ENCODE data around the gene SETD2.
"Not testable (repeated sequence)": the region's sequence is repeated elsewhere in the genome, so short reads cannot be mapped to it uniquely, and the experiment has no call there.

SETD2 gene

DNA sequence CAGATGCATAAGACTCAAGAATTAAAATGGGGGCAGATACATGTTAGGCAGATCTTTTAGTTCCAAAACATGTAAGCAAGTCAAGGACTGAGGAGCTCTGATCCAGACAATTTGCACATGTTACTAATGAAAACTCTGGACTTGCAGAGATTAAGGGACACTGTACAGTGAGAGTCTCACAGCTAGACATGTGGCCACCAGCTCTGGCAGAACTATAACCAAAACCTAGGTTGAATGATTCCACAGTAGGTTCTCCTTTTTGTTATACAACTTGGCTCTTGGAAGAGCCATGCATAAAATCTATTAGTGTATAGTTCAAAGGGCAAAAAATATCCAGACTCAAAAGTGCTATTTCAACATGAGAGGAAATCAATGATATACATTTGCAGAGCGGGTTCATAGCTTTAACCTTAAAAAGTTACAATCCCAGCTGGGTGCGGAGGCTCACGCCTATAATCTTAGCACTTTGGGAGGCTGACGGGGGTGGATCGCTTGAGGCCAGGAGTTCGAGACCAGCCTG lies 61.8 kb downstream of the SETD2 start:
- DNase-seq (ENCODE audit: low read depth): no peak

DNA sequence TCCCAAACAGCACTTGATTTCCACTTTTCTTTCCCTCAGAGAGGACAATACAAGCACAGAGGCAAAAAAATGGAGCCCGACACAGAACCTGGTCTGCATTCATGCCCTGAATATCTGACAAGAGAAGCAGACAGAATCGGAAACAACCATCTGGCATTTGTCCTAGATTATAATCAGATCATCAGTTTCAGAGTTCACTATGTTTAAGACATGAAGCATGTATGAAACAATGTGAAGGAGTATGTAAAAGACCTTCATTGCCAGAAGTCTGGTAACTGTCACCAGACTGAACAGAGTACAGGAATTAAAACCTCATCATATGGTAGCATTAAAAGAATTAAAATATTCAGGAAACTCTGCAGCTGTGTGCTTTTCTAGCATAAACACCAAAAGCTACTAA lies 65.0 kb downstream of the SETD2 start:
- DNase-seq (ENCODE audit: low read depth): no peak

DNA sequence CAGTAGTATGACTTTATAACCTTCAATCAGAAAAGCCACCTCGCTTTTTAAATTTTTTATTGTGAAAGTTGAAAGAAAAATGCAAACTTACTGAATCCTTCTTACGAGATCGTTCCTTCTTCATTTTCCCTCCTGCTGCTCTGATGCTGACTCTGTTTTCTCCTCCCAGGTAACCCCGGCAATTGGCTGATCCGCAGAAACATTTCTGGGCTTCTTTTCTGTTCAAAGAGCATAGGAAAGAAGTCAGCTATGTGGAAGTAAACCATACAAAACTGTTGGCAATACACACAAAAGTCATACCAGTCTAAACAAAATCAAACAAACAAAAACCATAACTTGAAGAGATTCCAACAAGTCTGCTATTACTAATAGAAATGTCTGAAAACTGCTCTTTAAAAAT lies 66.0 kb downstream of the SETD2 start:
- no peak for DNase-seq (ENCODE audit: low read depth)

DNA sequence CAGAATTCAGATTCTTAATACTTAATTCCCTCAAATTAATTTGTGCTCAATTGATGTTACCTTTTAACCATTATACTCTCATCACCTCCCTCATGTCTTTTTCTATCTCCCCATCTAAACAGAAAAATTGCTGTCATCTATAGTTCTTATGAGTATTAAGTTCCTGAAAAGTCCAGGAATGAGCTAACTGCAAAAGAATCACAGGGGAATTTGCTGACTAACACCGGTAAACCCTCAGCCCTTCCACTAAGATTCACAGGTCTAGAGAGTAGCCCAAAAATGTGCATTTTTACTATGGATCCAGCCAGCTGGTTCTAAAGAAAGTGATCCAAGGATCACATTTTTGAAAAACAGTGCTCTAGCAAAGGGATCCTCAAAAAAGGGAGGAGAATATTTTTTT lies 67.0 kb downstream of the SETD2 start:
- no peak for DNase-seq (ENCODE audit: low read depth)

- no peak for DNase-seq (ENCODE audit: low read depth)
Measured at GRCh38 chr3:47092090-47092489, 71.8 kb downstream of the SETD2 start.

- DNase-seq (ENCODE audit: low read depth): no peak
Measured at GRCh38 chr3:47089630-47090029, 74.3 kb downstream of the SETD2 start.

GRCh38 chr3:47086071-47086470 lies 77.8 kb downstream of the SETD2 start:
- DNase-seq (ENCODE audit: low read depth): no peak

DNA sequence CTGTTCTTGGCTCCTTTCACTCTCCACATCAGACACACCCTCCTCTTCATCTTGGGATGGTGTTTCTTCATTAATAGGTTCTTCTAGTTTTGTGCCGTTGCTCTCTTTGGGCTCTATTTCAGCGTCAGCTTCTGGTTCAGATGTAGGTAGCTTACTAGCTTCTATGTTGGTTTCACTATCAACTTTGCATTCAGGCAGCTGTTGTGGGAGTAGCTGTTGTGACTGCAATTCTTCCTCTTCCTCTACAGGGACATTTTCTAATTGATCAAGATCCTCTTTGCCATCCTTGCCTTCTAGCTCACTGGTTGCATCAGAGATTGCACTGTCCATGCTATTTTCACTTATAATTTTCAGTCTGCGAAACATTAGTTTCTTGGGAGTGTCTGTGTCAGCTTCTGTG lies 80.1 kb downstream of the SETD2 start:
- no peak for DNase-seq (ENCODE audit: low read depth)

GRCh38 chr3:47082519-47082918 lies 81.4 kb downstream of the SETD2 start:
- no peak for DNase-seq (ENCODE audit: low read depth)

GRCh38 chr3:47079432-47079831 lies 84.5 kb downstream of the SETD2 start:
- no peak for DNase-seq (ENCODE audit: low read depth)

GRCh38 chr3:47073685-47074084 lies 90.2 kb downstream of the SETD2 start:
- no peak for DNase-seq (ENCODE audit: low read depth)

DNA sequence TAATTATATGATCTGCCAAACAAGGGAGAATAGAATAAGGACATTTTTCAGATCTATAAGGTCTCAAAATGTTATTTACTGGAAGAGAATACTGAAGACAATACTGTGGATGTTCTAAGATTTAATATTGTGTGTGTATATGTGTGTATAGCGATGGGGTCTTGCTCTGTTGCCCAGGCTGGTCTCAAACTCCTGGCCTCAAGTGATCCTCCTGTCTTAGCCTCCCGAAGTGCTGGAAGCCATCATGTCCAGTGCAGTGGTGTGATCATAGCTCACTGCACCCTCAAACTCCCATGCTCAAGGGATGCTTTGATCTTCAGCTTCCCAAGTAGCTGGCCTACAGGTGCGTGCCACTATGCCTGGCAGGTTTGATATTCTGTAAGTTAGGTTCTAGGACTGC lies 93.1 kb downstream of the SETD2 start:
- DNase-seq (ENCODE audit: low read depth): no peak

DNA sequence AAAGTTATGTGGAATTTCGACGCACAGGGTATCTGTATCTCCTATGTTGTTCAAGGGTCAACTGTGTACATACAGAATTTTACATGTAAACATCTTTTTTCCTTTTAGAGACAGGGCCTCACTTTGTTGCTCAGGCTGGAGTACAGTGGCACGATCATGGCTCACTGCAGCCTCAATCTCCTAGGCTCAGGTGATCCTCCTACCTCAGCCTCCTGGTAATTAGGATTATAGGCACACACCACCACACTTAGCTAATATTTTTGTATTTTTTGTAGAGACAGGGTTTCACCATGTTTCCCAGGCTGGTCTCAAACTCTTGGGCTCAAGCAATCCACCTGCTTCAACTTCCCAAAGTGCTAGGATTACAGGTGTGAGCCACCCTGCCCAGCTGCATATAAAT lies 97.7 kb downstream of the SETD2 start:
- not testable (repeated sequence) for DNase-seq (ENCODE audit: low read depth)

DNA sequence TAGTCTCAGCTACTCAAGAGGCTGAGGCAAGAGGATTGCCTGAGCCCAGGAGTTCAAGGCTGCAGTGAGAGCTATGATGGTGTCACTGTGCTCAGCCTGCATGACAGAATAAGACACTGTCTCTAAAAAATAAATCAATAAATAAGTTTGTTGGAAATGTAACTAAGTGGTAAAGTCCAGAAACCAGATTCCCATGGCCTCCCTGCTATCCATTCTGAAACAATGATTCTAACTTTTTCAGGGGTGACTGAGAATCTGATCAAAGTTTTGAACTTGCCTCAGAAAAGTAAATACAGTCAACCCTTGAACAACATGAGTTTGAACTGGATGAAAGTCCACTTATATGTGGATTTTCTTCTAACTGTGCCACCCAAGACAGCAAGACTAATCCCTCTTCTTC lies 98.2 kb downstream of the SETD2 start:
- no peak for DNase-seq (ENCODE audit: low read depth)

- no peak for DNase-seq (ENCODE audit: low read depth)
Measured at GRCh38 chr3:47065058-47065457, 98.9 kb downstream of the SETD2 start.

DNA sequence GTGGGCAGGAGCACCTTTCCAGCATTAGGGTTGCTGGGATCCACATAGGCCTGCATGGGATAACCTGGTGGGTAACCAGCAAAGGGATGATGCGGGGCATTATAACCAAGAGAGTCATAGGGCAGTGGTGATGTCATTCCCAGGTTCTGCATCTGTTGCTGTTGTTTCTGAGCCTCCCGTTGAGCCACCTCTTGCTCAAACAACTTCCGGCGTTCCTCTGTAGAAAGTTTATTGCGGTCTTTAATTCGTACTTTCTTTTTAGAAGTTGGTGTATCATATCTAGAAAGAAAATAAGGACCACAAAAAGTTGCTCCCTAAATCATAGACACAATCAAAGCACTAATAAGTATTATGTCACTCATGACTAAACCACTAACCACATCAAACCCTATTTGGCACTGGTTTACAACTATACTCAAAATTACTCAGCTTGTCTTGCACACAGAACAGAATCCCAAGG lies 106.7 kb downstream of the SETD2 start:
- DNase-seq (ENCODE audit: low read depth): peak; percentile 50

- no peak for DNase-seq (ENCODE audit: low read depth)
Measured at GRCh38 chr3:47056705-47057104, 107.2 kb downstream of the SETD2 start.

DNA sequence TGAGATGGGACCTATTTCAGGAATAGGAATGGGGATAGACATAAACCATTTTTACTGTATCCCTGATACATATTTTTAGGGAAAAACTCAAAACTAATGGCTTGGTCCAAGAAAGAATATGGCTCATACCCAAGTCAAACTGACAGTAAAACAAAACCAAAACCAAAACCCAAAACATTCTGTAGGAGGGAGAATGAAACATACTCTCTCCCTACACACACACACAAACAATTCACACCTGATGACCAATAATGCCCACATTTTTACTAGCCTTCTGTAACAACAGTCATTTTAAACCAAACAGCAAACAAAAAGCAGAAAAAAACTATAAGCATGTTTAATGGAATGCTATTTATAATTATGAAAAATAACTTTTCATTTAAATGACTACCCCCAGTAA lies 109.5 kb downstream of the SETD2 start:
- no peak for DNase-seq (ENCODE audit: low read depth)

- no peak for DNase-seq (ENCODE audit: low read depth)
Measured at GRCh38 chr3:47047673-47048072, 116.2 kb downstream of the SETD2 start.

- DNase-seq (ENCODE audit: low read depth): no peak
Measured at GRCh38 chr3:47047069-47047468, 116.8 kb downstream of the SETD2 start.

DNA sequence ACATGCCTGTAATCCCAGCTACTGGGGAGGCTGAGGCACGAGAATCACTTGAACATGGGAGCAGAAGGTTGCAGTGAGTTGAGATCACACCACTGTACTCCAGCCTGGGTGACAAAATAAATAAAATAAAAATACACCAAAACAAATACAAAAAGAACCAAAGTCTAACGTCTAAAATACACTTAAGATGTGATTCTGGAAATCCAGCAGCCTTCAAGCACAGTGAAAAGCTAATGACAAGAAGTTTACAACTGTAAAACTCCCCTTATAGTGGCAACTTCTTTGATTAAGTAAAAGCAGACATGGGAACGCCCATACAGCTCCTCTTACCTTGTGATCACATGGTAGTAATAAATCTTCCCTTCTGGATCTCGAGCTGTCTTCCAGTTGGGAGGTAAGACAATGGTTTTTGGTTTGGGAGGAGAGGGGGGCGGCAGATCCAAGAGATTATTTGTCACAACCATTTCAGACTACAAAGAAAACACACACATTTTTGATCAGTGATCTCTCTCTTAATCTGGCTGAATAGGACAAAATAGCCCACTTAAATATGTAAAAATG lies 121.6 kb downstream of the SETD2 start:
- DNase-seq (ENCODE audit: low read depth): no peak

GRCh38 chr3:47041114-47041513 lies 122.8 kb downstream of the SETD2 start:
- DNase-seq (ENCODE audit: low read depth): no peak

DNA sequence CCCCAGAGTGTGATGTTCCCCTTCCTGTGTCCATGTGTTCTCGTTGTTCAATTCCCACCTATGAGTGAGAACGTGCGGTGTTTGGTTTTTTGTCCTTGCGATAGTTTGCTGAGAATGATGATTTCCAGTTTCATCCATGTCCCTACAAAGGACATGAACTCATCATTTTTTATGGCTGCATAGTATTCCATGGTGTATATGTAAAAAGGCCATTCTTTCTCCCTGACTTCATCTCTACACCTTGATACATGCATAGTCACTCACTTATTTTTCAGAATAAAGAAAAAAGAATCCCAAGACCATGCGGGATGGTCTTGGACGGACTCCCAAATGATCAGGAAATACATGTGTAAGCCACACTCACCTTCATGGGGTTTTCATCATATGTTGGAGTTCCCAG lies 126.6 kb downstream of the SETD2 start:
- DNase-seq (ENCODE audit: low read depth): not testable (repeated sequence)

GRCh38 chr3:47036145-47036544 lies 127.8 kb downstream of the SETD2 start:
- no peak for DNase-seq (ENCODE audit: low read depth)

All from T follicular helper cell (primary cell).